Inflammatory macrophage (primary cell): ENCODE data around the gene SELENOI.
"Not testable (repeated sequence)": the region's sequence is repeated elsewhere in the genome, so short reads cannot be mapped to it uniquely, and the experiment has no call there.

Experiments used
- DNase-seq, 2 donors: peaks; one replicate each; pipeline ENCODE4 v3.0.0-alpha.2; 2020 to 2022

SELENOI gene

DNA sequence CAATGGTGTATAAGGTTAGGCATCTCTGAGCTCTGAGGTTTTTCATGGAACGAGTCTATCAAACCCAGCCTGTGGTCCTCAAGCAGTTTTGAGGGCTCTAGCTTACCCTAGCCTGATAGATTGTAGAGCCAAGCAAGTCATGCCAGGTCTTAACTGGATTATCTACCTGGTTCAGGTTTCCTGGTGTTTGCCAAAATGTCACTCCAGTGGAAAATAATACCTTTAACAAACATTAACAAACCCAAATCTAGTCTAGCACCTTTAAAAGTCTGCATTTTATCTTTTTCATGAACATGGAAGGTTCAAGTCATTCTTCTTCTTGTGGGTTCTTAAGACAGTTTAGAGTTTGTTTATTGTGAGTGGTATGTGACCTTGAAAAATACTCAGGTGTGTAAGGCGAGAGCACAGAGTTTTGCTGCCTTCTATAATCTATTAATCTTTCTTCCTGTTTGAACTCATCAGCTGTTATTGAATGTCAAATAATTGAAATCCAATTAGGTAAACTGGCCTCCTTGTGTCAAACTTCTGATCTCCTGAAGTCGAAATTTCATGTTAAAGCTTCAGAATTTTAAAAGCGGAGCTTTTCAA lies 14.0 kb downstream of the SELENOI start:
- DNase-seq: no peak

DNA sequence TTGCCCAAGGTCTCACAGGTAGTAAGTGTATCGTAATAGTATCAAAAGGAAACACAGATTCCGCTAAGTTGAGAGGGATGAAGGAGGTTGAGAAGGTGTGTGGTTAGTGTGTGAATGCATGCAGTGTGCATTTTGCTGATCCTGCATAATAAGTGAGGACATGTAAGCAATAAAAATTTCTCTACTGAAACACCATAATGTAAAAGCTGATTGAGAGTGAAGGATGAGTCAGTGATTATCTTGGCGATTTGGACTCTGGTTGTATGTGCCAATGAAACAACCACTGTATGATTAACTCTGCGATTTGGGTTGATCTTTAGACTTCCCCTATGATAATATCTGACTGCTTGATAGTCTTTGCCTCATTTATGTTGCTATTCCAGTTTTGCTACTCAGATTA lies 17.4 kb downstream of the SELENOI start:
- no peak for DNase-seq

GRCh38 chr2:26363958-26364357 lies 18.0 kb downstream of the SELENOI start:
- DNase-seq: no peak

- DNase-seq: no peak
These were observed 18.7 kb downstream of the SELENOI start for GRCh38 chr2:26364669-26365068.

DNA sequence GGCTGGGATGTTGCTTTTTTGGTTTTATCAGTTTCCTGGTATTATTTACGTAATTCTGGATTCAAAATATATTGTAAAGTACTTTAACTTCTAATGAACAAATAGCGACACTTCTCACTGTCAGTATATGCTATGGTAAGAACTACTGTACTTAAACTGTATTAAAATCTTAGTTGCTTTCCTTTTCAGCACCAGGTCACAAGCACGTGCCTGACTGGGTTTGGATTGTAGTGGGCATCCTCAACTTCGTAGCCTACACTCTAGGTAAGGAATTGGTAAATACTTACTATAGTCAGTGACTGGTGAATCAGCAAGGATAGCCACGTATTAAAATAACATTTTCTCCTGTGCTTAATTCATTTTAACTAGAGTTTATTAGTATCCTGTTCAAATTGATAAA lies 21.0 kb downstream of the SELENOI start:
- no peak for DNase-seq

DNA sequence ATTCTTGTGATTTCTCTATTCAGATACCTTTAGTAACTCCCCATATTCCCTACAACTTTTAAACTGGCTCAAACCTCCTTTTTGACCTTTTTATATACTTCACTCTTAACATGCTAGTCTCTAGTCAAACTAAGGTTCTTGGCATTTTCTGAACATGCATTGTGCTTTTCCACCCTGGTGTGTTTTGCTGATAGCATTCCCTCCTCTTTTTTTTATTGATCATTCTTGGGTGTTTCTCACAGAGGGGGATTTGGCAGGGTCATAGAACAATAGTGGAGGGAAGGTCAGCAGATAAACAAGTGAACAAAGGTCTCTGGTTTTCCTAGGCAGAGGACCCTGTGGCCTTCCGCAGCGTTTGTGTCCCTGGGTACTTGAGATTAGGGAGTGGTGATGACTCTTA lies 23.7 kb downstream of the SELENOI start:
- DNase-seq: not testable (repeated sequence)

DNA sequence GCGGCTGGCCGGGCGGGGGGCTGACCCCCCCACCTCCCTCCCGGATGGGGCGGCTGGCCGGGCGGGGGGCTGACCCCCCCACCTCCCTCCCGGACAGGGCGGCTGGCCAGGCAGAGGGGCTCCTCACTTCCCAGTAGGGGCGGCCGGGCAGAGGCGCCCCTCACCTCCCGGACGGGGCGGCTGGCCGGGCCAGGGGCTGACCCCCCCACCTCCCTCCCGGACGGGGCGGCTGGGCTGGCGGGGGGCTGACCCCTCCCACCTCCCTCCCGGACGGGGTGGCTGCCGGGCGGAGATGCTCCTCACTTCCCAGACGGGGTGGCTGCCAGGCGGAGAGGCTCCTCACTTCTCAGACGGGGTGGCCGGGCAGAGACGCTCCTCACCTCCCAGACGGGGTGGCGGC lies 25.0 kb downstream of the SELENOI start:
- DNase-seq: not testable (repeated sequence)

DNA sequence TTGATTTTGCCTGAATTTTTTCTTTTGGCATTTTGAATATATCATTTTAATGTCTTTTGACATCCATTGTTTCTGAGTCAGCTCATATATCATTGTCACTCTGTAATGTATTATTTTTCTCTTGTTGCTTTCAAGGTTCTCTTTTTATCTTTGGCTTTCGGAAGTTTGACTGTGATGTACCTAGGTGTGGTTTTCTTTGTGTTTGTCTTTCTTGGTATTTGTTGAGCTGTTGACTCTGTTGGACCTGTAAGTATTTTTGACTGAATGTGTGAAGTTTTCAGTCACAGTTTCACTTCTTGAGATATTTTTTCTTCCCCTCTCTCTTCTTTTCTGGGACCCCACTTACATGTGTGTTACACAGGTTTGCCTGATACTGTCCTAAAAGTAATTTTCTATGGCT lies 30.9 kb downstream of the SELENOI start:
- DNase-seq: no peak

- DNase-seq: no peak
These were observed 34.3 kb downstream of the SELENOI start for GRCh38 chr2:26380281-26380680.

- no peak for DNase-seq
These were observed 36.6 kb downstream of the SELENOI start for GRCh38 chr2:26382564-26382963.

DNA sequence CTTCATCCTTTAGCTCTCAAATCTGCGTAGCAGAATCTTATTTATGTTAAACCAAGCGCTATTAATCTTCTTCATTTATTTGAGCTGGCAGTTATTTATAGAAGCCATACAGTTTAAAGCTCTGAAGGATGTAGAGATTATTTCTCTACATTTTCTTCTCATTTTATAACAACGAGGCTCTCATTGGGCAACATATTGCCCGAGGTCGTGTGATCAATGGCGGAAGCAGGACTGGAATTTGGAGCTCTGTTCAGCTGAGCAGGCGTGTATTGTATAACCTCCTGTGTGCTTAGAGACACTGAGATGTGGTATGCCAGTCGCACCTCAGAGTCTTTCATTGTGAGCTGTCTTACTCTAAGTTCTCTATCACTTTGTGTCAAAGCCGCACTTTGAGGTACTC lies 38.2 kb downstream of the SELENOI start:
- no peak for DNase-seq

DNA sequence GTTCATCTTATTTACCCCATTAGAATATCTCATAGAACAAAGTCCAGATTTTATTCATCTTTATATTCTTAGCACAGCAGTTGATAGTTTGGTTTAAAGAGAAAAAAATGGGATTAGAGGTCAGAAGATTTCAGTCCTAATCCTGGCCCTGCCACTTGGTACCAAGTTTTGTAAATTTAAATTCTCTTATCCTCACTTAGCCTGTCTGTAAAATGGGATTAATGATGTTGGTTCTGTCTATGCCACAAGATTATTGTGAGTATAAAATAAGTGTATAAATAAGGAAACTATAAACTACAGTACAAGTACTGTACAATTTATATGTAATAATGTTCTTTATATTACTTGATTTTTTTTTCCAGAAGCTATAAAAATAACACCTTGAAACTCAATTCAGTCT lies 38.7 kb downstream of the SELENOI start:
- no peak for DNase-seq

DNA sequence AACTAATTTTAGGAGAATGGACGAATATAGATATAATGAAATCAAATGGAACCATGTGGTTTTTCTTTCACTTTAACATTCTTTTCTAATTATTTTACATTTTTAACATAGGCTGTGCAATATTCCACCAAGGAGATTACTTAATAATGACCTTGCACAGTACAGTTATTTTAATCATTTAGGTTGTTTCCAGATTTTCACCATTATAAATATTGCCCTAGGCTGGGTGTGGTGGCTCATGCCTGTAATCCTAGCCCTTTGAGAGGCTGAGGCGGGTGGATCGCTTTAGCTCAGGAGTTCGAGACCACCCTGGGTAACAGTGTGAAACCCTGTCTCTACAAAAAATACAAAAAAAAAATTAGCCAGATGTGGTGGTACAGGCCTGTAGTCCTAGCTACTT lies 41.2 kb downstream of the SELENOI start:
- no peak for DNase-seq

DNA sequence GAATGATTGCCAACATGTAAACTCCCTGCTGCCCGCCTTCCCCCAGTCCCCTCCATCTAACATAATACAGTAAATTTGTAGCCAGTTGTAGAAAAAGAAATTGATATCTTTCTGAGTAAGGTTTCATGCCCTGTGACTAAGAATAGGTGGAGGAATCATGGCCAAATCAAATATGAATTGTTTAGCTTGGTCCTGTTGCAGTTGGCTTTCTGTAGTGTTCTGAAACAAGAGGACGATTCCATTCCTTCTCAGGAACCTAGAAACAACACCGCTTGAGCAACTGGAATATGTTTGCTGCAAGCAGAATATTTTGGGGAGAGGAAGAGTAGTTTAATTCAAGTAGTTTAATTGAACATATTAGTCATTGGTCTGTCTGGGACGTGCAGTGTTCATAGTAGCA lies 48.8 kb downstream of the SELENOI start:
- no peak for DNase-seq

DNA sequence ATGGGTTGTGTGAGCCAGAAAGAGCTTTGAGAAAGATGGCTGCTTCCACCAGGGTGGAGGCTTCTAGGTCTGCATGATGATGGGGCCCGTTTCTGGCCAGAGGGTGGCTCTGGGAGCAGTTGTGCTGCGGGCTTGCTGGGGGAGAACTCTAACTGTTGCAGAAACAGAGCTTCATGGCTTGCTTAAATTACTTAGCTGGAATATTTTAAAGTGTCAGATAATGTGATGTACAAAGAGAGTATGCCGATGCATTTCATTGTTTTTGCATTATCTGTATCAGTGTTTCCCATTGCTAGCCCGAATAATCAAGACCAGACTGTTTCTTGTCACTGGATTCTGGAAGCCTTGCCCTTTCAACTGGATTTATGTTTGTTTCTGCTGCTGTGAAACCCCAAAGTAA lies 49.5 kb downstream of the SELENOI start:
- DNase-seq: no peak

- DNase-seq: no peak
These were observed 50.9 kb downstream of the SELENOI start for GRCh38 chr2:26396734-26397298.

DNA sequence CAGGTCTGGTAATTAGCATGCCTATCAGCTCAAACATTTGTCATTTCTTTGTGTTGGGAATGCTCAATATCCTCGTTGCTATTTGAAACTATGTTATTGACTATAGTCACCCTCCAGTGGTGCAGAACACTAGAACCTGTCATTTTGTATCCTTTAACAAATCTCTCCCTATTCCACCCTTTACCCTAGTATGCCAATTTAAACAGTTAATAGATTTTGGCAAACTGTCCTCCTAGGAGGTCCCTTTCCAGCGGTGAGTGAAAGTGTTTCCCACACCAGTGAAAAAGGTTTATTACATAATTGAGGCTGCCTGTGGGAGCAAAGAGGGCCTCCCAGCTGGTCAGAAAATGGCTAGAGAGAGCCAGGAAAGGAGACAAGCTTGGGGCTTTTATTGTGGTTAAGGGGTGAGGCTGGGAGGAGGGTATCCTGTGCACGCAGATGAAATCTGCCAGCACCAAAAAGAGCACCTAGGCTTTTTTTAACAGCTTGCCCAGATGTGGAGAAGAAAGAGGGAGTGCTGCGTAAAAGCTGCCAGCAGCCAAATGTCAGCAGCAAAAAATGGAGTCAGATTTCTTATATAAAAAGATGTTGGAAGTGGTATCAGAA lies 53.9 kb downstream of the SELENOI start:
- DNase-seq: no peak

DNA sequence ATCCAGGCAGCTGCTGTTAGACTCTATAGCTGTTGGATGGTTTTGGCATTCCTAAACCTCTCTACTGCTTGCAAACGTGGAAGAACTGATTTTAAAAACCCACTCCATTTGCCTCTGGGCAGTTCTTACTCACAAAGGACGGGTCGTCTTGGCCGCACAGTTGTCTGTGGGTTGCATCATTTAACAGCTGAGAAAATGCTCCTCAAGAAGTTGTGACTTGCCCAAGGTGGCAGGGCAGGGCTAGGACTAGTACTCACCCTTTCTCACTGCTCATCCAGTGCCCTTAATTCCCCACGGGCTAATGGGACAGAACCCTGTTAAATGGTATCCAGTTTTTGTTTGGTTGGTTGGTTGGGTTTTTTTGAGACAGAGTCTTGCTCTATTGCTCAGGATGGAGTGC lies 54.8 kb downstream of the SELENOI start:
- DNase-seq: no peak

GRCh38 chr2:26401739-26402541 lies 56.0 kb downstream of the SELENOI start, which contains the start of gene DRC1:
DRC1 (plus strand) TSS chr2:26401920; CDS start chr2:26401990, 70 bp downstream.
- DNase-seq: peak; percentile 36 to 67

- DNase-seq: no peak
These were observed 61.6 kb downstream of the SELENOI start for GRCh38 chr2:26407526-26407925.

- DNase-seq: no peak
These were observed 63.8 kb downstream of the SELENOI start for GRCh38 chr2:26409785-26410184.

GRCh38 chr2:26410764-26411243 lies 64.9 kb downstream of the SELENOI start:
- DNase-seq: peak; percentile 17 to 25

DNA sequence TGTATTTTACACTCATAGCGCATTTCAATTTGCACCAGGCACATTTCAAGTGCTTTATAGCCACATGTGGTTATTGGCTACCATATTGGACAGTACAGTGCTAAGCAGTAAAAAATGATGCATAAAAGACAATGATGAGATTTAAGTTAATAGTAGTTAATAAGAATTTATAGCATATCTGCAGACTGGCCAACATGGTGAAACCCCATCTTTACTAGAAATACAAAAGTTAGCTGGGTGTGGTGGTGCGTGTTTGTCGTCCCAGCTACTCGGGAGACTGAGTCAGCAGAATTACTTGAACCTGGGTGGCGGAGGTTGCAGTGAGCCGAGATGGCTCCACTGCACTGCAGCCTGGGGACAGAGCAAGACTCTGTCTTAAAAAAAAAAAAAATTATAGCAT lies 65.5 kb downstream of the SELENOI start:
- no peak for DNase-seq
